NOMO-1 treated with dmso at 0.1 percent for 144 hours (cell line): ENCODE measurements around the gene UAP1L1.
"Not testable (repeated sequence)": the region's sequence is repeated elsewhere in the genome, so short reads cannot be mapped to it uniquely, and the experiment has no call there.

Source experiments
- DNase-seq: peaks from one replicate; lab custom pipeline; 2025; ENCODE audit not compliant: unreplicated experiment; lab: John Stamatoyannopoulos, UW

Gene UAP1L1, protein sequence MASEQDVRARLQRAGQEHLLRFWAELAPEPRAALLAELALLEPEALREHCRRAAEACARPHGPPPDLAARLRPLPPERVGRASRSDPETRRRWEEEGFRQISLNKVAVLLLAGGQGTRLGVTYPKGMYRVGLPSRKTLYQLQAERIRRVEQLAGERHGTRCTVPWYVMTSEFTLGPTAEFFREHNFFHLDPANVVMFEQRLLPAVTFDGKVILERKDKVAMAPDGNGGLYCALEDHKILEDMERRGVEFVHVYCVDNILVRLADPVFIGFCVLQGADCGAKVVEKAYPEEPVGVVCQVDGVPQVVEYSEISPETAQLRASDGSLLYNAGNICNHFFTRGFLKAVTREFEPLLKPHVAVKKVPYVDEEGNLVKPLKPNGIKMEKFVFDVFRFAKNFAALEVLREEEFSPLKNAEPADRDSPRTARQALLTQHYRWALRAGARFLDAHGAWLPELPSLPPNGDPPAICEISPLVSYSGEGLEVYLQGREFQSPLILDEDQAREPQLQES

DNA sequence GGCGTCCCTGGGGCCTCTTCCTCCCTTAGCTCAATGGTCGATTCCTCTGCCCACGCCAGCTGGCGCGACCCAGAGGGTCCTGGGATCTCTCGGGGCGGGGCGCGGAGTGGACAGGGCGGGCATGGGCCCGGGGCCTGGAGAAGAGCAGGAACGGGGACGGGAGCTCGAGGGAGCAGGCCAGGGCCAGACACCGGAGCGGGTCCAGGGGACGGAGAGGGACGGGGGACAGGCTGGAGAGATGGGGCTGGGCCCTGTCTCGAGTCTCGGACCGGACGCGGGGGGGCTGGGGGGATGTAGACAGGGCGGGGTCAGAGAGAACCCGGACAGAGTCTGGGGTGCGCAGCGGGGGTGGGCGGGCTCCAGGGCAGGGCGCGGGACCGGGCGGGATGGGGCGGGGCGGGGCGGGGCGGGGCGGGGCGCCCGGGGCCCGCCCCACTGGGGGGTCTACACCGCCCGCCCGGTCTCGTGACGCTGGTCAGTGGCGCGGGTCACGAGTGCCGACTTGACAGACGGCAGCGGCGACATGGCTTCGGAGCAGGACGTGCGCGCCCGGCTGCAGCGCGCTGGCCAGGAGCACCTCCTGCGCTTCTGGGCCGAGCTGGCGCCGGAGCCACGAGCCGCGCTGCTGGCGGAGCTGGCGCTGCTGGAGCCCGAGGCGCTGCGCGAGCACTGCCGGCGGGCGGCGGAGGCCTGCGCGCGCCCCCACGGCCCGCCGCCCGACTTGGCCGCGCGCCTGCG lies at the start of gene UAP1L1:
UAP1L1 (plus strand) TSS at position 508 of the 738 bp plus-strand sequence; CDS start at position 524, 16 bp downstream.
- peak; percentile 75 for DNase-seq

DNA sequence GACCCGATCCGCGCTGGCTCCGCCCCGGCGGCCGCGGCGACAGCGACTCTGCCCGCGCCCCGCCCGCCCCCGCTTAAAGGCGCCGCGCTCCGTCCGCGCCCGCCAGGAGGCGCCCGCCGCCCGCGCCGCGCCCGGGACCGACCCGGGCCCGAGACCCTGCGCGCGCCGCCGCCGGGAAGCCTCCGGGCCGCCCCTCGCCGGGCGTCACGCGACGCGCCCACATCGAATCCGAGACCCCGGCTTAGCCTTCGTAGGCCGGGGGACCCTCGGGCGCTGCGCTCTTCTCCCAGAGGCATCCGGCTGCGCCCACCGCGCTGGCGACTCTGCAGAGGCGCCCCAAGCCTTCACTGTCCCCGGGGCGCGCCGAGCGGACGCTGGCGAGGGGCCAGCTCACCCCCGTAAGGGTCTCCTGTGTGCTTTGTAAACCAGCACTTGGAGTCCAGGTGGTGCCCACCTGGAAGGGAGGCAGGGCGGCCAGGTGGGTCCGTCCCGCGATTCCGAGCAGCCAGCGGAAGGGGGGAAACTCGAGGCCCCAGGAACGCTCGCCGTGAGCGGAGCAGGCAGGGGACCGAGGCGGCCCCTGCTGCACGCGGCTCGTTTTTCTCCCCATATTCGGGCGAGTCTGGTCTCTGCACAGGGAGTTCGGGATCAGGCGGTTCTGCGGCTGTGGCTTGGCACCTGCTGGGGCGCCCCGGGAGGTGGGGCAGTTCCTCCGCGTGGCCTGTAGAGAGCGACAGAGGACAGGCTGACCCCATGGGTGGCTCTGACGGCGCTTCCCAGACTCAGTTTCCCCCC lies 48.9 kb upstream of the UAP1L1 start:
- peak; percentile 68 for DNase-seq

DNA sequence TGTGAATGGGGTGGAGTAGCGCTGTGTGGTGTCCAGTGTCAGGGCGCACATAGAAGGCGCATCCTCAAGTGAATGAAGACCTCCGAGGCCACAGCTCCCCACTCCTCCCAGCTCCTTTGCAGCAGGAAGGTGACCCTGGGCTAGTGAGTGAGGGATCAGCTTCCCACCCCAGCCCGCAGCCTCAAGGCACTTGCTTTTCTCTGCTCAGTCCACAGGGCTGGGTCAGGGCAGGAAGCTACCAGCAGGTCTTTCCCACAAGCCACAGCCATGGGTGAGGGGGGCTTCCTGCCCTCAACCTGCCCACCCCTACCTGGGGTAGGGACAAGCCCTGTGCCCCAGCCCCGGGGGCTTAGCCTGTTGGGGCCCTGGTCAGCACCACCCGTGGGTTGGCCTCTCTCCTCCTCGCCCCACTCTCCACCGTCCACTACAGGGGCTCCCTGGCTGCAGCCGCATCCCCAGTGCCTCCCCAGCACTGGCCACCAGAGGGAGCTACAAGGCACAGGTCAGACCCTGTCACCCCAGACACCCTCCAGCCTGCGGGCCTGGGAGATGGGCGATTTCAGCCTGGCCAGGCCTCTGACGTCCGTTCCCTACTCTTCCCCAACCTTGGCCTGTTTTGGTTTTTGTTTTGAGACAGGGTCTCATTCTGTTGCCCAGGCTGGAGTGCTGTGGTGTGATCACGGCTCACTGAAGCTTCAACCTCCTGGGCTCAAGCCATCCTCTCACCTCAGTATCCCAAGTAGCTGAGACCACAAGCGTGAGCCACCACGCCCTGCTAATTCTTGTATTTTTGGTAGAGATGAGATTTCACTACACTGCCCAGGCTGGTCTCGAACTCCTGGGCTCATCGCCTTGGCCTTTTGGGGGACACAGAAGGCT lies 48.0 kb upstream of the UAP1L1 start:
- DNase-seq: peak; percentile 68

DNA sequence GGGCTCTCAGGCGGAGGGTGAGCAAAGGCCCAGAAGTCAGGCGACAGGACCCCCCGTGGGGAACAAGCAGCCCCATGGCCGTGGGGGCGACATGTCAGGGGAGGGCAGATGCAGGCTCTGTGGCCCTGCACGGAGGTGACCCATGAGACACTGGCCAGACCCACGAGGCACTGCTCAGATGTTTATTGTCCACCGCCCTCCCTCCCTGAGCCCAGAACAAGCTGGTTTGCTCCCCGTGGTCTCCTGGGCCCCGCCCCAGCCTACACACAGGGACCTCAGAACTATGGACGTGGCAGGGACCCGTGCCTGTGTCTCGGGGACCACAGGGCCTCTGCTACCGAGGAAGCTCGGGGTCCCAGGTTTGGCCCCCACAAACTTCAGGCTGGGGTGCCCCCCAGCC lies 47.3 kb upstream of the UAP1L1 start:
- peak; percentile 15 for DNase-seq

DNA sequence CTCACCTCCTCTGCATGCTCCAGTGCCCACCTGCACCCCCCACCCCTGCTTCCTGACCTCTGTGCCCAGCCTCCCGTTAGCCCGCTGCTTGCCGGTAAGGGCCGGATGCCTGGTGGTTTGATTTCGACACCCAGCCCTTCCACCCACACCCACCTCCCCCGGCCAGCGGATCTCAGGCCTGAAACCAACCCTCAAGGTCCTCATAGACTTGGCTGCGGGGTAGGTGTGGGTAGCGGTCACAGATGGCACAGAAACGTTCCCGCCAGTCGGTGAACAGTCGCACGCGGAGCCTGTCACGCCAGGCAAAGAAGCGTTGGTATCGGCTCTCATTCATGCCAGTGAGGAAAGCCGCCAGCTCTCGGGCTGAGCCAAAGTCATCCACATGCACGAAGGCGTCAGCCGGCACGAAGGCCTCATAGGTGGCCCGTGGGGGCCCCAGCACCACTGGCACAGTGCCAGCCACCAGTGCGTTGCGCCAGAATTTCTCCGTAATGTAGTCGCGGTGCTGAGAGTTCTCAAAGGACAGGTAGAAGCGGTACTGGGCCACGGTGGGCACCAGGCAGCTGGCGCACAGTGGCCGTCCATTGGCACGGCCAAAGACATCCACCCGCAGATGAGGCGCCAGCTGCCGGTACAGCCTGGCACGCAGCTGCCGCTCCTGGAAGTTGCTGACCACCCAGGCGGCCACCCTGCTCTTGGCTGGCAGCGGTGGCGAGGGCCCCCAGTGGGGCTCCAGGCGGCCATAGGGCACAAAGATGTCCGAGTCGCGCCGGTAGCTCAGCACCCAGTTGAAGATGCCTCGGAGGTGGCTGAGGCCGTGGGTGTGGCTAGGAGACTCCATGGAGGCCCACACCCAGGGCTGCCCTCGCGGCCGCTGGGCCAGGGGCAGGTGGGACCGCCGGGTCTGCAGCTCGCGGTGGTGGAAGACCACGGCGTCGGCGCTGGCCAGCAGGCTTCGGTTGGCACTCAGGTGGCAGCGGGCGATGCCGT lies 46.5 kb upstream of the UAP1L1 start:
- DNase-seq: peak; percentile 77

DNA sequence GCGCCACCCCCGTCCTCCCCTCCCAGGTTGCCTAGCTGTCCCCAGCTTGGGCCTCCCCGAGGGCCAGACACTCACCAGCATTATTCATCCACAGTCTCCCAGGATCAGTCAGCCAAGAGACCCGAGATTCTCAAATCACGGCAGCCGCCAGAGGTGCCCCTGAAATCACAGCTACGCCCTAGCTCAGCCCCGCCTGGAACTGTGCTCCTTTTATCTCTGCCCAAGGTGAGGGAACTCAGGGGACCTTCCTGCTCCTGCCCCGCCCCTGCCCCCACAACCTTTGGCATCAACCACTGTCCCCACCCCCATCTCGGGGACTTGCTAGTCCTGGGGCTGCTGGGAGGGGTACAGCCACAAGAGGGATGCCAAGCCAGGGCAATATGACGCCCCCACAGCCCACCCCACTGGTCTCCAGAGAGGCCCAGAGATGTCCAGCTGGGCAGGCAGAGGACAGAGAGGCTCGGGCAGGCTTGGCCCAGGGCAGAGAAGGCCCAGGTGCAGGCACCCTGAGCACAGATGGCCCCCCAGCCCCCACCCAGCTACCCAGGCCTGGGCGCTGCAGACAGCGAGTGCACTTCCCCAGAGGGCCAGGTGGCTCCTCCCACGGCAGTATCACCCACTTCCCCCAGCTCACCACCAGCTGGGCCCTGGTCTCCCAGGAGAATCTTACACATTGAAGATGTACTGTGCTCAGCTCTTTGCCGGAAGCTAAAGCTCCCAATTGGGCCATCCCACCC lies 45.2 kb upstream of the UAP1L1 start, which contains the start of gene FUT7:
FUT7 (minus strand) TSS at position 185 of the 737 bp plus-strand sequence; CDS start at position 88, 97 bp downstream.
- peak; percentile 36 for DNase-seq

DNA sequence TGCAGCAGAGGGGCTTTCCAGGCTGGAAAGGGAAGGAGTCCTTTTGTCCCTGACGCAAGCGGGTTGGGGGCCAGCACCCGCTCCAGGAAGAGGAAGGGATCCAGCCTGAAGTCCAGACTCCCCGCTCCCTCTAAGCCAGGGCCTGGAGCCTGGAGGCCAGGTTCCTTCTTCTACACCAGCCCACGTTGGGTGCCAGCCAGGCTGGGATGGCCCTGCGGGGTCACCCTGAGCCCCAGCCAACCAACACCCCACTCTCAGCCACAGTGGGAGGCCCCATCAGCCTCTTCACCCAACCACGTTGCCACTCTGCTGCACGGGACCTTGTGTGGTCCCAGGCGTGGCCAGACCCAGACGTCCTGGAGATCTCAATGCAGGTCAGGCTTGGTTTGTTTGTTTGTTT lies 44.5 kb upstream of the UAP1L1 start:
- DNase-seq: peak; percentile 65

DNA sequence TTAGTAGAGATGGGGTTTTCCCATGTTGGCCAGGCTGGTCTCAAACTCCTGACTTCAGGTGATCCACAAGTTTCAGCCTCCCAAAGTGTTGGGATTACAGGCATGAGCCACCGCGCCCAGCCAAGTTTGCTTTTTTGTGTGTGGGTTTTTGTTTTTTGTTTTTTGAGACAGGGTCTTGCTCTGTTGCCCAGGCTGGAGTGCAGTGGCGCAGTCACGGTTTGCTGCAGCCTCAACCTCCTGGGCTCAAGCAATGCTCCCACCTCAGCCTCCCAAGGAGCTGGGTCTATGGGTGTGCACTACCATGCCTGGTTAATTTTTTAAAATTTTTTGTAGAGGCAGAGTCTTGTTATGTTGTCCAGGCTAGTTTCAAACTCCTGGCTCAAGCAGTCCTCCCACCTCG lies 43.8 kb upstream of the UAP1L1 start:
- DNase-seq: not testable (repeated sequence)

DNA sequence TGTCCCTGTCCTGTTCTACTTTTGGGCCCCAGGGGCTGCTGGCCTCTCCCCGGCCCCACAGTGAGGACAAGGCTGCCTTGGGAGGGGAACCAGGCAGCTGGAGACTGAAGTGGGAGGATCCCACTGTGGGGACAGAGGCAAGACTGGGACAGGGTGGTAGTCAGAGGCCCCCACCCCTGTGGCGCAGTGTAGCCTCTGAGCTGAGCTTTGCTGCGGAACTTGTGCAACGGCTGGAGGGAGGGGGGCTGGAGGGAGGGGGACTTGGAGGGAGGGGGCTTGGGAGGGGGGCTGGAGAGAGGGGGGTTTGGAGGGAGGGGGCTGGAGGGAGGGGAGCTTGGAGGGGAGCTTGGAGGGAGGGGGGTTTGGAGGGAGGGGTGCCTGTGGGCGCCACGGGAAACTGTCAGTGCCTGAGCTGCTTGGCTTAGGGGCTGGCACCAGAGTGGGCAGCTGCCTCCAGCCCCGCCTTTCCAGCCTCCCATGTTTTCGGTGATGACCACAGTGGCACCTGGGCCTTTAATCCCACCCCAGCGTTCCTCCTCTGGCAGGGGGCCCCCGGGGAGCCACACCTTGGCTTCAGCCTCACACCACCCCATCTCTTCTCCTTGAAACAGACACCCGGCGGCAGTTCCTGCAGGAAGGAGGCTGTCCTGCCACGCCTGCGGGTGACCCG lies 43.1 kb upstream of the UAP1L1 start:
- peak; percentile 58 for DNase-seq

DNA sequence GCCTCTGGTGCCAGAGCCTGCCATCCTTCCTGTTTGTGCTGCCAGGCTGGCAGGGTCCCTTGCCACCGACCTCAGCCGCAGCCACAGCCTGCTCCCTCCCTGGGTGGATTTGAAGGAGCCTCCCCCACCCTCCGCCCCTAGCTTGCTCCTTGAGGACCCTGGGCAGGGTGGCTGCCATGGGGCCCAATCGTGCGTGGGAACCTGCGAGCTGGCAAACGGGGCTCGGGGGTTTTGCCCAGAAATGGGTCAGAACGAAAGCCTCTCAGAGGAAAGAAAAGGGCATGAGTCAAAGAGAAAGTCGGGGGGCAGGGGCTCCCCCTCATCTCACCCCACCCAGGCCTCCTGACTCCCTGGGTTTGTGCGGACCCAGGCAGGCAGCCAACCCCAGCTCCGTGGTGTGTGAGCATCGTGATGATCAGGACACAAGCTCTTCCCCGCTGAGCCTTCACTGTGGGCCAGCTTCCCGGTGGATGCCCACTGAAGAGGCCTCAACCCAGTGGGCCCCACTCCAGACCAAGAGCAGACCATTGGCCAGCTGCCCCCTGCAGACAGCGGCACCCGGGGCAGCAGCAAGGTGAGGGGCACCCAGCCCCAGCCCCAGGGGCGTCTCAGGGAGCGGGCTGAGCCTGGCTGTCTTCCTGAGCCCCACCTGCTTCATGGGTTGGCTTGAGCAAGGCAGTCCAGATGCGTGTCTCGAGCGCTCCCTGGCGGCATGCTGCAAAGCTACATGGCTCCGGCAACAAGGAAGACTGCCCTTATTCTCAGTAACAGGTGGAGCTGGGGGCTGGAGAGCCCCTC lies 42.4 kb upstream of the UAP1L1 start:
- DNase-seq: peak; percentile 88

DNA sequence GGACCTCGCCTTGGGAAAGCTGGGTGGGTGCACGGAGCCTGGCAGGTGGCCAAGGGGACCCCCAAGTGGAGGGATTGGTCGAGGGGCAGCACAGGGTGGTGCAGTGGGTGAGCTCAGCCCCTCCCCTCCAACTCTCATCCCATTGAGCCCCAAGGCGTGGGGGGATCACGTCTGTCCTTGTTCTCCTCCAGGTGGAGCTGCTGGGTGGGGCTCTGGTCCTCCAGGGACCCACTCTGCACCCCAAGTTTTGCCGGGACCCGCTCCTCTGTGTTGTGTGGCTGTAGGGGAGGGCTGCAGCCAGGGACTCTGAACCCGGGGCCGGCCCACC lies 41.8 kb upstream of the UAP1L1 start:
- no peak for DNase-seq

DNA sequence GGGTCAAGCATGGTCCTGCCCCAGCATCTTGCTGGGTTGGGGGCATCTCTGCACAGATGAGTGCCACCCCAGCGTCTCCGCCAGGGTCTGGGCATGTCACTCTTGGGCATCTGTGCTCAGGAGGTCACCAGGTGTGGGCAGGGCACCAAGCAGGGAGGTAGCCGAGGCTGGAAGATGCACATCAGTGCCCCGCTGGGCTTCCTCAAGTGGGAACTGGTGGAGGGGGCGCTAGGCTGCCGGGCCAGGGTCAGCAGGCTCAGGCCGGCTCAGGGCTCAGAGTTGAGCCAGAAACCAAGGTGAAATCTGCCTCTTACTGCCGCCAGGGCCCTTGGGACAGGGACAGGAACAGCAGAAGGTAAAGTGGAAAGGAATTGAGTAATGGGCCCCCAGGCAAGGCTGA lies 41.4 kb upstream of the UAP1L1 start:
- no peak for DNase-seq

DNA sequence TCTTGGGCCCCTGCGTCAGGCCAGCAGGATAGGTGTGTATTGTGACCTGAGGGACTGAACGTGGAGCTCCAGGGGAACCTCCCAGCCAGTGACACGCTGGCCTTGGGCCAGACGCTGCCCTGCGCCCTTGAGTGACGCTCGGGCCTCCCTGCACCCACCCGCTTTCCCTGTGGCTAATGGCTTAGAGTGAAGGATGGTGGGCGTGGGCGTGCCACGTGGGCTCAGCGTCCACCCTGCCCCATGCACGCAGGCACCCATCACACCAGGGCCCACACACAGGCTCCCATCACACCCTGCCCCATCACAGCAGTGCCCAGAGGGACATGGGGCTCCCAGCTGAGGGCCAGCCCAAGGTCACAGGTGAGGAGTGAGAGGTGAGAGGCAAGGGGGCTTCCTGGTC lies 40.3 kb upstream of the UAP1L1 start:
- DNase-seq: no peak

DNA sequence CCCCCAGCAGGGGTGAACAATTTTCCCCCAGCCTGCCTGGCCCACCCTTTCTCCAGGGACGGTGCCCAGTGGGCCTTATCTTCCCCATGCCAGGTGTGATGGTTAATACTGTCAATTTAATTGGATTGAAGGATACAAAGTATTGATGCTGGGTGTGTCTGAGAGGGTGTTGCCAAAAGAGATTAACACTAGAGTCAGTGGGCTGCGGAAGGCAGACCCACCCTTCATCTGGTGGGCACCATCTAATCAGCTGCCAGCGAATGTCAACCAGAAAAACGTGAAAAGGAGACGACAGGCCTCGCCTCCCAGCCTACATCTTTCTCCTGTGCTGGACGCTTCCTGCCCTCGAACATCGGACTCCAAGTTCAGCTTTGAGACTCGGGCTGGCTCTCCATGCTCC lies 39.8 kb upstream of the UAP1L1 start:
- no peak for DNase-seq

DNA sequence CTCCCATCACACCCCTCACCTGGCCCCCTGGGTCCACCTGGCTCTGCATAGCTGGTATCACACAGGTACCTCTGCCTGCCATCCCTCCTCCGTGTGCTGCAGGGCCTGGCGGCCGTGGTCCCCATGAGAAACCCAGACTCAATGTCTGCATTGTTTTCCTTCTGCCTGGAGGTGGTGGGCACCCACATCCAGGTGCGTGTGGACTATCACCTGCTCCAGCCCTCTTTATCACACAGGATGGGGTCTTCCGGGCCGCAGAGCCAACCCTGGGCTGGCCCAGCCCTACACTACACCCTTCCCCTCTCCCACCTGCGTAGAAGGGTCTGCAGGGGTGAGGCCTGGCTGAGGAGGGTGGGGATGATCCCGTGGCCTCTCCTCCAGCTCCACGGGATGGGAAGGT lies 38.4 kb upstream of the UAP1L1 start:
- no peak for DNase-seq

DNA sequence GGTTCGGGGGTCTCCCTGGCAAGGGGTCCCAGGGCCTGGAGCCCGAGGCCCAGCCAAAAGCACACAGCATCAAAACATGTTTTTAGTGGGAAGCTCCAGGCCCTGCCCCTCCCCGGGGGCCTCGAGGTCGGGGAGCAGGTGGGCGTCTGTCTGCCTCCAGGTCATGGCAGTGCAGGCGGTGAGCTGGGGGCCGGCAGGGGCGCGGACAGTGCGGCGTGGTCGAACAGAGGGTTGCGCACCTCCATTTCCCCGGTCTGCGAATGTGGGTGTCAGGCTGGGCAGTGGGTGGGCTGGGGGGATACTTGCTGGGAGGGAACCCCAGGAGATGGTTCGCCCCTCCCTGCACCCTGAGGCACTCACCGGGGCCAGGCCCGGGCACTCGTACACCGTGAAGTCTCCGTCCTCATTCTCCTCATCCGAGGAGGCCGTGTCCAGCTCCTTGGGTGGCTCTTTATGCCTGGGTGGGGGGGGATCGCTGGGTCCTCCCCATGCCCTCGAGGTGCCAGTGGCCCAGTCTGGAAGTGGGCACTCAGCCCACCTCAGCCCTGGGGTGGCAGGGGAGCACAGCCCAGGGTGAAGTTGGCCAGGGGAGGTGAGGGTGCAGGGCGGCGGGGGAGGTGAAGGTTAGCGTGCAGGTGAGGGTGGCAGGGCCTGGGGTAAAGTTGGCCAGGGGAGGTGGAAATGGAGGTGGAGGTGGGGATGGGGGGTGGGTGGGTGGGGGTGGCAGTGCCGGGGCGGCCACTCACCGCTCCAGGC lies 37.5 kb upstream of the UAP1L1 start:
- no peak for DNase-seq
